Prostate gland (tissue), 2 donors: ENCODE results near the gene PTDSS2. TPM values are rescaled to one million over a fixed set of nuclear protein-coding genes. Genes with fewer than 3 reads are reported as not detected.

Experiments used
- DNase-seq: peaks from one replicate; pipeline ENCODE4 v3.0.0-alpha.2; 2019; ENCODE audit warnings: low spot score
- H3K27ac ChIP-seq, 2 donors: fragments of 200-600 bp; sonication (generic); 2 replicates each; pipeline ENCODE4 v1.5.1; 2017 to 2019
- H3K27me3 ChIP-seq: fragments of 200-600 bp; sonication (generic); replicated peaks from 2 replicates; pipeline ENCODE4 v1.5.1; 2019; ENCODE audit not compliant: insufficient read depth
- H3K36me3 ChIP-seq, 2 donors: fragments of 200-600 bp; sonication (generic); 1 replicate in 1 of 2; 2 replicates in 1 of 2; pipeline versions ENCODE4 v1.5.1 to v1.8.1; 2017 to 2019
- H3K4me1 ChIP-seq: fragments of 200-600 bp; sonication (generic); replicated peaks from 2 replicates; pipeline ENCODE4 v1.5.1; 2019
- H3K4me3 ChIP-seq, 2 donors: fragments of 200-600 bp; sonication (generic); 2 replicates each; pipeline ENCODE4 v1.5.1; 2017 to 2019
- H3K9me3 ChIP-seq: fragments of 200-600 bp; sonication (generic); 2 replicates; pipeline ENCODE4 v1.5.1; 2017
- CTCF ChIP-seq, 4 experiments: fragments of 200-600 bp in 2 of 4; fragments of 450-650 bp in 2 of 4; sonication (generic) in 2 of 4; IDR thresholded peaks; 1 replicate in 3 of 4; 2 replicates in 1 of 4; pipeline ENCODE4 v1.5.1; 2016 to 2019; ENCODE audit warnings: antibody characterized with exemption in 4 of 4, mild to moderate bottlenecking in 2 of 4, moderate library complexity in 2 of 4
- POLR2A ChIP-seq: fragments of 450-650 bp; IDR thresholded peaks from one replicate; pipeline ENCODE4 v1.6.1; 2016; ENCODE audit warnings: antibody characterized with exemption, mild to moderate bottlenecking
- POLR2AphosphoS5 ChIP-seq: sonication (generic); formaldehyde crosslinking; IDR thresholded peaks from one replicate; pipeline ENCODE4 v1.6.1; 2017; ENCODE audit warnings: antibody characterized with exemption
- WGBS: methylation state at CpG from one replicate; pipeline ENCODE4 v1.1.5; 2018; 5-methylcytosine and 5-hydroxymethylcytosine counted together
- intact Hi-C: fragments of 100-400 bp; cut with DNase I; formaldehyde crosslinking; loops from one replicate; pipeline ENCODE4 v1.14.2; 2022
- total RNA-seq, 2 donors: library from RNA; depleted of rRNA; stranded (reverse); fragments of >200 nt; gene quantifications; one replicate each; pipeline ENCODE4 v1.1.0, GENCODE V29; 2016

PTDSS2 gene
- total RNA-seq, 2 donors from 2014 or later, result 46.3 to 50.3 TPM

GRCh38 chr11:521177-521688 is 71.2 kb downstream of the PTDSS2 start:
- Histone ChIP-seq H3K27me3 (no peaks in the 10 kb centered on the region), H3K4me1 (no peaks in the 10 kb centered on the region), H3K4me3 (no peak overlapping the region), H3K9me3 (no peaks in the 10 kb centered on the region), H3K27ac (no peak overlapping the region), H3K36me3 (no peaks in the 10 kb centered on the region)
- intact Hi-C loops, result no loop called here
- TF ChIP-seq CTCF (IDR thresholded peaks at IDR 0.05), result no peak
- TF ChIP-seq POLR2A, result no peak
- TF ChIP-seq POLR2AphosphoS5, result no peak
- DNase-seq, result no peak
- WGBS, result 93% methylated on average over 10 of the region's 10 CpGs

- H3K9me3 ChIP-seq, result no peaks in the 10 kb centered on the region
- TF ChIP-seq POLR2AphosphoS5, result no peak
- WGBS, result 67% methylated on average over 17 of the region's 17 CpGs
- H3K4me3 ChIP-seq, result no peak overlapping the region
- no peaks in the 10 kb centered on the region for H3K36me3 ChIP-seq
- intact Hi-C loops, result no loop called here
- no peak overlapping the region for H3K27ac ChIP-seq
- DNase-seq, result no peak
- H3K4me1 ChIP-seq, result no peaks in the 10 kb centered on the region
- no peaks in the 10 kb centered on the region for H3K27me3 ChIP-seq
Measured at GRCh38 chr11:526192-526591, 76.1 kb downstream of the PTDSS2 start.

- WGBS, result 73% methylated on average over 21 of the region's 30 CpGs
- no peak for DNase-seq
- intact Hi-C loops, result no loop called here
- peaks cover 4 to 15% of the 10 kb centered on the region in 2 donors for H3K36me3 ChIP-seq
- H3K27ac ChIP-seq, result no peak overlapping the region
- no peaks in the 10 kb centered on the region for H3K4me1 ChIP-seq
- no peak overlapping the region for H3K4me3 ChIP-seq
- H3K9me3 ChIP-seq, result no peaks in the 10 kb centered on the region
- H3K27me3 ChIP-seq, result no peaks in the 10 kb centered on the region
- TF ChIP-seq POLR2A (no peak), CTCF (IDR thresholded peaks at IDR 0.05) (no peak), POLR2AphosphoS5 (no peak)
Measured at GRCh38 chr11:528166-528814, 78.2 kb downstream of the PTDSS2 start.

GRCh38 chr11:528815-529727 is 79.0 kb downstream of the PTDSS2 start:
- intact Hi-C loops, result no loop called here
- TF ChIP-seq CTCF (IDR thresholded peaks at IDR 0.05), result no peak
- no peak for TF ChIP-seq POLR2A
- TF ChIP-seq POLR2AphosphoS5, result no peak
- H3K4me3 ChIP-seq, result no peak overlapping the region
- H3K9me3 ChIP-seq, result no peaks in the 10 kb centered on the region
- 74% methylated on average over 26 of the region's 29 CpGs for WGBS
- peaks cover 6% of the 10 kb centered on the region for H3K4me1 ChIP-seq
- H3K27ac ChIP-seq, result no peak overlapping the region
- H3K36me3 ChIP-seq, result peaks cover 4 to 18% of the 10 kb centered on the region in 2 donors
- DNase-seq, result no peak
- H3K27me3 ChIP-seq, result no peaks in the 10 kb centered on the region

GRCh38 chr11:529728-530411 is 79.8 kb downstream of the PTDSS2 start:
- 70% methylated on average over 13 of the region's 18 CpGs for WGBS
- intact Hi-C loops, result no loop called here
- H3K9me3 ChIP-seq, result no peaks in the 10 kb centered on the region
- H3K4me3 ChIP-seq, result no peak overlapping the region
- H3K36me3 ChIP-seq, result peaks cover 4 to 18% of the 10 kb centered on the region in 2 donors
- H3K27me3 ChIP-seq, result no peaks in the 10 kb centered on the region
- H3K27ac ChIP-seq, result no peak overlapping the region
- no peak for DNase-seq
- peaks cover 9% of the 10 kb centered on the region for H3K4me1 ChIP-seq
- TF ChIP-seq POLR2AphosphoS5 (no peak), POLR2A (no peak), CTCF (IDR thresholded peaks at IDR 0.05) (no peak)
